ENCODE results near the gene NCBP3.
A peak's percentile ranks its signal among the peaks of the same experiment; 100 is the strongest.

The NCBP3 gene, protein sequence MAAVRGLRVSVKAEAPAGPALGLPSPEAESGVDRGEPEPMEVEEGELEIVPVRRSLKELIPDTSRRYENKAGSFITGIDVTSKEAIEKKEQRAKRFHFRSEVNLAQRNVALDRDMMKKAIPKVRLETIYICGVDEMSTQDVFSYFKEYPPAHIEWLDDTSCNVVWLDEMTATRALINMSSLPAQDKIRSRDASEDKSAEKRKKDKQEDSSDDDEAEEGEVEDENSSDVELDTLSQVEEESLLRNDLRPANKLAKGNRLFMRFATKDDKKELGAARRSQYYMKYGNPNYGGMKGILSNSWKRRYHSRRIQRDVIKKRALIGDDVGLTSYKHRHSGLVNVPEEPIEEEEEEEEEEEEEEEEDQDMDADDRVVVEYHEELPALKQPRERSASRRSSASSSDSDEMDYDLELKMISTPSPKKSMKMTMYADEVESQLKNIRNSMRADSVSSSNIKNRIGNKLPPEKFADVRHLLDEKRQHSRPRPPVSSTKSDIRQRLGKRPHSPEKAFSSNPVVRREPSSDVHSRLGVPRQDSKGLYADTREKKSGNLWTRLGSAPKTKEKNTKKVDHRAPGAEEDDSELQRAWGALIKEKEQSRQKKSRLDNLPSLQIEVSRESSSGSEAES

DNA sequence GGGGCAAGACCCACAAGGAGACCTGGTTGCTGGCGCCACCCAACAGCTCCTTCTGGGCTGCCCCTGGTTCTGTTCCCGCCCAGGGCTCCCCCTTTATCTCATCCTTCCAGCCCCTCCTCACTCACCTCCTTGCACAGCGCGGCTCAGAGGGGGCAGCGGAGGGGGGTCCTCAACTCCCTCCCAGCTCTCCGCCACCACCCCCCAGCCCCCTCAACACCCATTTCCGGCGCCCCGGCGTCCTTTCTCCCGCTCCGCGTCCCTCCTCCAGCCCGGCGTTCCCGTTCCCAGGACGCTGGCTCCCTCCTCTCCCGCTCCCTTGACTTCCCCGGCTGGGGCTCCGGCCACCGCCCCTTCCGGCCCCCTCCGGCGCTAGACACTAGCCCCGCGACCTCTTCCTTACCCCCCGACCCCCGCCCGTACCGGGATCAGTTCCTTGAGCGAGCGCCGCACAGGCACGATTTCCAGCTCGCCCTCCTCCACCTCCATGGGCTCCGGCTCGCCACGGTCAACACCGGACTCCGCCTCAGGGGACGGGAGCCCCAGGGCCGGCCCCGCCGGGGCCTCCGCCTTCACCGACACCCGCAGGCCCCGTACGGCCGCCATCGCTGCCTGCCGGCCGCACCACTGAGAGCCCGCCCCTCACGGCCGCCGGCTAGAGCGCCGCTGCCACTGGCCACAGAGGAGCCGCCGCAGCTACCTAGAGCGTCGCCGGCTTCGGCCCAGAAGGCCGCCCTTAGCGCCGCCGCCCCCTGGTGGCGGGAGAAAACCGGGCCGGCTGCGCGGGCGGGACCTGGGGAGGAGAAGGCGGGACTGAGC, at the start of gene NCBP3:
Gene NCBP3, minus strand, starts transcription at position 626 of the 816 bp plus-strand sequence. Its CDS starts 23 bp downstream, at position 603.
- POLR2A ChIA-PET, result interaction anchor here (0.7 to 2.4 kb wide), 15 partner anchors 14 to 200 kb away, joined by 3 to 8 read pairs (median 3); partner anchors contain the start of genes CAMKK1 and HASPIN
- peak; percentile 98 for DNase-seq (ENCODE audit: extremely low spot score)
- CTCF ChIA-PET, result interaction anchor here (0.5 to 1.9 kb wide), 10 partner anchors 10 to 122 kb away, joined by 3 to 10 read pairs (median 4); partner anchors contain the start of genes HASPIN and P2RX1
- TF ChIP-seq NFRKB (IDR thresholded peaks at IDR 0.05) (no peak), ARNT (IDR thresholded peaks at IDR 0.05) (peak; percentile 61; the same call in 1 of the 2 replicates), SUZ12 (IDR thresholded peaks at IDR 0.05) (no peak), CTBP1 (IDR thresholded peaks at IDR 0.05; ENCODE audit: borderline replicate concordance) (no peak), HDGF (IDR thresholded peaks at IDR 0.05; ENCODE audit: borderline replicate concordance) (peak; percentile 19; the same call in 1 of the 2 replicates), BHLHE40 (IDR thresholded peaks at IDR 0.05; ENCODE audit: borderline replicate concordance) (no peak), FOXA1 (IDR thresholded peaks at IDR 0.05) (no peak), FOXM1 (IDR thresholded peaks at IDR 0.05; ENCODE audit: borderline replicate concordance) (peak; percentile 69; the same call in 1 of the 2 replicates), SP1 (IDR thresholded peaks at IDR 0.05) (no peak), LEF1 (IDR thresholded peaks at IDR 0.05; ENCODE audit: borderline replicate concordance) (0 out of 2 replicates have a peak, but pooled peaks have one; percentile 39), L3MBTL2 (conservative IDR thresholded peaks at IDR 0.05) (no peak), ZNF384 (IDR thresholded peaks at IDR 0.05) (no peak), FOXK2 (IDR thresholded peaks at IDR 0.05) (no peak), TARDBP (IDR thresholded peaks at IDR 0.05) (no peak), ELF4 (IDR thresholded peaks at IDR 0.05) (peak; percentile 59)
- TF ChIP-seq, protein P1, sequence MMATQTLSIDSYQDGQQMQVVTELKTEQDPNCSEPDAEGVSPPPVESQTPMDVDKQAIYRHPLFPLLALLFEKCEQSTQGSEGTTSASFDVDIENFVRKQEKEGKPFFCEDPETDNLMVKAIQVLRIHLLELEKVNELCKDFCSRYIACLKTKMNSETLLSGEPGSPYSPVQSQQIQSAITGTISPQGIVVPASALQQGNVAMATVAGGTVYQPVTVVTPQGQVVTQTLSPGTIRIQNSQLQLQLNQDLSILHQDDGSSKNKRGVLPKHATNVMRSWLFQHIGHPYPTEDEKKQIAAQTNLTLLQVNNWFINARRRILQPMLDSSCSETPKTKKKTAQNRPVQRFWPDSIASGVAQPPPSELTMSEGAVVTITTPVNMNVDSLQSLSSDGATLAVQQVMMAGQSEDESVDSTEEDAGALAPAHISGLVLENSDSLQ (IDR thresholded peaks at IDR 0.05), result no peak

DNA sequence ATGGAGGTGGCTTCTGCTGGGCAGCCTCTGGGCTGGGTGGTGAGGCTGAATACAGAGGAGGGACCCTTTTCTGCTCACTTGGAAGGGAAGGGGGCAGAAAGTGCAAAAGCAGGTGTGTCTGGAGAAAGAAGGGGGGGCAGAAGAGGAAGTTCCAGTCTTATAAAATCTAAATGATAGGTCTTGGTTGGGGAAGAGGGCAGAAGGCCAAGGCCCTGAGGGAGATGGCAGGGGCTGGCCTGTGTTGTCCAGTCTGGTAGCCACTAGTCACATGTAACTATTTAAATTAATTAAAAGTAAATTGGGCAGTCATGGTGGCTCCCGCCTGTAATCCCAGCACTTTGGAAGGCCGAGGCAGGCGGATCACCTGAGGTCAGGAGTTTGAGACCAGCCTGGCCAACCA, 49.3 kb upstream of the NCBP3 start:
- DNase-seq (ENCODE audit: extremely low spot score), result no peak
- TF ChIP-seq BHLHE40 (IDR thresholded peaks at IDR 0.05; ENCODE audit: borderline replicate concordance) (no peak), ELF4 (IDR thresholded peaks at IDR 0.05) (no peak)
- ChIA-PET POLR2A (no interaction called here), CTCF (interaction anchor here (0.7 kb wide), 1 partner anchor 37 kb away, joined by 4 read pairs; no protein-coding TSS in a partner anchor)

DNA sequence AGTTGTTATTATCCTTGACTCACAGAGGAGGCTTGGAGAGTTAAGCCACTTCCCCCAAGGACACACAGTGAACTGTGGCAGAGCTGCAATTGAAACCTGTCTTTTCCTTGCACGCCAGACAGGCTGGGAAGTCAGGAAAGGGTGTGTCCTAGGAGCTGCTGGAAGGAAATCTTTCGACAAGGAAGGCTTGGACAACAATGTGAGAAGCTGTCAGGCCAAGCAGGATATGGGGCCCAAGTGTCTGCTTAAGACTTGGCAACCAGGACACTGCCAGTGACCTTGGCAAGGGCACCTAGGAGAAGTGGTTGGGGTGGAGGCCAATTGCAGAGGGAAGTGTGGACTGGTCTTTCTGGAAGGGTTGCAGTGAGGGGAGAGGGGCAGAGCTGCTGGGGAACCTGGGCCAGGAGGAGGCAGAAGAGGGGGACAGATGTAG, 48.9 kb upstream of the NCBP3 start:
- DNase-seq (ENCODE audit: extremely low spot score), result no peak
- ChIA-PET CTCF (interaction anchor here (0.7 to 1.0 kb wide), 3 partner anchors 19 to 48 kb away, joined by 3 to 4 read pairs (median 3); partner anchors contain the start of gene NCBP3), POLR2A (interaction anchor here (1.2 kb wide), 1 partner anchor 49 kb away, joined by 4 read pairs; the partner anchor contains the start of gene NCBP3)
- no peak for TF ChIP-seq FOXK2 (IDR thresholded peaks at IDR 0.05)
- no peak for TF ChIP-seq TARDBP (IDR thresholded peaks at IDR 0.05)
- no peak for TF ChIP-seq BHLHE40 (IDR thresholded peaks at IDR 0.05; ENCODE audit: borderline replicate concordance)
- no peak for TF ChIP-seq FOXA1 (IDR thresholded peaks at IDR 0.05)
- TF ChIP-seq HDGF (IDR thresholded peaks at IDR 0.05; ENCODE audit: borderline replicate concordance), result no peak
- no peak for TF ChIP-seq ELF4 (IDR thresholded peaks at IDR 0.05)
- no peak for TF ChIP-seq FOXM1 (IDR thresholded peaks at IDR 0.05; ENCODE audit: borderline replicate concordance)
- no peak for TF ChIP-seq LEF1 (IDR thresholded peaks at IDR 0.05; ENCODE audit: borderline replicate concordance)
- no peak for TF ChIP-seq ZNF384 (IDR thresholded peaks at IDR 0.05)
- no peak for TF ChIP-seq CTBP1 (IDR thresholded peaks at IDR 0.05; ENCODE audit: borderline replicate concordance)
- no peak for TF ChIP-seq NFRKB (IDR thresholded peaks at IDR 0.05)
- no peak for TF ChIP-seq SP1 (IDR thresholded peaks at IDR 0.05)
- TF ChIP-seq, protein P1 (IDR thresholded peaks at IDR 0.05), result no peak
- TF ChIP-seq ARNT (IDR thresholded peaks at IDR 0.05), result no peak
- no peak for TF ChIP-seq SUZ12 (IDR thresholded peaks at IDR 0.05)
- TF ChIP-seq L3MBTL2 (conservative IDR thresholded peaks at IDR 0.05), result no peak

DNA sequence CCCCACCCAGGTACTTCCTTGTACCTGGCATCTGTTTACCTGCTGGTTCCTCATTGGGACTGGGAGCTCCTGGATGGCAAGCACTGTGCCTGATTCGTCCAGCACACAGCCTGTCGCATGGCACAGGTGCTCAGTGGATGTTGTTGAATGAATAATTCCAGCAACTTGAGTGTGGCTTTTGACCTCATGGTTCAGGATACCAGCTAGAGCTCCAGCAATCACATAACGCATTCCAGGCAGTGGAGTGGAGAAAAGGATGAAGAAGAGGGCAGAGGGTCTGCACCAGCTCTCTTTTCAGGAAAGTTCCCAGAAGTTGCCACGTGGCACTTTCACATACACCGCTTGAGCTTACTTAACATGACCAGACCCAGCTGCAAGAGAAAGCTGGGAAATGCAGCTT, 48.1 kb upstream of the NCBP3 start:
- TF ChIP-seq NFRKB (IDR thresholded peaks at IDR 0.05) (no peak), ELF4 (IDR thresholded peaks at IDR 0.05) (no peak), SUZ12 (IDR thresholded peaks at IDR 0.05) (no peak), ZNF384 (IDR thresholded peaks at IDR 0.05) (no peak), FOXM1 (IDR thresholded peaks at IDR 0.05; ENCODE audit: borderline replicate concordance) (no peak), FOXK2 (IDR thresholded peaks at IDR 0.05) (no peak), L3MBTL2 (conservative IDR thresholded peaks at IDR 0.05) (no peak), HDGF (IDR thresholded peaks at IDR 0.05; ENCODE audit: borderline replicate concordance) (no peak), FOXA1 (IDR thresholded peaks at IDR 0.05) (no peak), ARNT (IDR thresholded peaks at IDR 0.05) (no peak), LEF1 (IDR thresholded peaks at IDR 0.05; ENCODE audit: borderline replicate concordance) (no peak), BHLHE40 (IDR thresholded peaks at IDR 0.05; ENCODE audit: borderline replicate concordance) (no peak), CTBP1 (IDR thresholded peaks at IDR 0.05; ENCODE audit: borderline replicate concordance) (no peak), TARDBP (IDR thresholded peaks at IDR 0.05) (no peak)
- TF ChIP-seq, protein P1 (IDR thresholded peaks at IDR 0.05), result no peak
- POLR2A ChIA-PET, result interaction anchor here (1.2 to 1.8 kb wide), 2 partner anchors 14 to 48 kb away, joined by 4 to 5 read pairs; partner anchors contain the start of gene NCBP3
- CTCF ChIA-PET, result interaction anchor here (1.0 kb wide), 2 partner anchors 20 to 48 kb away, joined by 3 read pairs; partner anchors contain the start of gene NCBP3
- no peak for DNase-seq (ENCODE audit: extremely low spot score)
